SK-N-SH treated with all-trans-retinoic acid at 6 μM for 48 hours (cell line): Measurements from ENCODE around the gene SRRM1.

ENCODE experiments used
- CSRNP3 ChIP-seq: fragments of 250-450 bp; sonication (Bioruptor Pico); IDR thresholded peaks from 2 replicates; pipeline ENCODE4 v1.5.1; 2021; ENCODE audit warnings: mild to moderate bottlenecking, moderate library complexity
- RARB ChIP-seq: fragments of 250-450 bp; sonication (Bioruptor Pico); IDR thresholded peaks from 2 replicates; pipeline ENCODE4 v1.8.0; 2021; ENCODE audit warnings: mild to moderate bottlenecking, moderate library complexity

- TF ChIP-seq CSRNP3 (CRISPR knock-in tag) (no peak), RARB (CRISPR knock-in tag) (no peak)
Observed at GRCh38 chr1:24709791-24710441, 66.8 kb downstream of the SRRM1 start.
